ENCODE data around the gene FRMD3.

The FRMD3 gene

GRCh38 chr9:83557317-83557716, 19.1 kb upstream of the FRMD3 start:
- no peak overlapping the region for H3K27ac Mint-ChIP-seq
- peaks cover 6% of the 10 kb centered on the region for H3K36me3 Mint-ChIP-seq (ENCODE audit: low read depth)
- no peak overlapping the region for H3K4me3 Mint-ChIP-seq
- TF ChIP-seq CTCF (IDR thresholded peaks at IDR 0.05), result no peak
- no peak for DNase-seq
- H3K9me3 Mint-ChIP-seq, result peaks cover 15% of the 10 kb centered on the region
- peaks cover 7% of the 10 kb centered on the region for H3K27me3 Mint-ChIP-seq (ENCODE audit: low read depth, poor library complexity)
- H3K4me1 Mint-ChIP-seq, result no peaks in the 10 kb centered on the region

GRCh38 chr9:83554278-83554677, 16.1 kb upstream of the FRMD3 start:
- Mint-ChIP-seq H3K36me3 (ENCODE audit: low read depth) (peaks cover 6% of the 10 kb centered on the region), H3K27me3 (ENCODE audit: low read depth, poor library complexity) (peaks cover 23% of the 10 kb centered on the region), H3K4me3 (no peak overlapping the region), H3K4me1 (no peaks in the 10 kb centered on the region), H3K27ac (no peak overlapping the region), H3K9me3 (peaks cover 42% of the 10 kb centered on the region)
- DNase-seq, result no peak
- no peak for TF ChIP-seq CTCF (IDR thresholded peaks at IDR 0.05)

- H3K27ac Mint-ChIP-seq, result no peak overlapping the region
- no peaks in the 10 kb centered on the region for H3K36me3 Mint-ChIP-seq (ENCODE audit: low read depth)
- no peak overlapping the region for H3K4me3 Mint-ChIP-seq
- H3K4me1 Mint-ChIP-seq, result no peaks in the 10 kb centered on the region
- H3K27me3 Mint-ChIP-seq (ENCODE audit: low read depth, poor library complexity), result peaks cover 25% of the 10 kb centered on the region
- TF ChIP-seq CTCF (IDR thresholded peaks at IDR 0.05), result peak; percentile 58
- H3K9me3 Mint-ChIP-seq, result peaks cover 29% of the 10 kb centered on the region
- peak; percentile 9 for DNase-seq
Observed at GRCh38 chr9:83544002-83544698, 5.9 kb upstream of the FRMD3 start.

GRCh38 chr9:83538890-83539238, 663 bp upstream of the FRMD3 start:
- Mint-ChIP-seq H3K4me1 (peaks cover 7% of the 10 kb centered on the region), H3K4me3 (peak overlapping the region; percentile 69), H3K27me3 (ENCODE audit: low read depth, poor library complexity) (peaks cover 57% of the 10 kb centered on the region), H3K27ac (no peak overlapping the region), H3K9me3 (no peaks in the 10 kb centered on the region), H3K36me3 (ENCODE audit: low read depth) (no peaks in the 10 kb centered on the region)
- peak; percentile 9 for TF ChIP-seq CTCF (IDR thresholded peaks at IDR 0.05)
- no peak for DNase-seq

- H3K27ac Mint-ChIP-seq, result no peak overlapping the region
- no peaks in the 10 kb centered on the region for H3K36me3 Mint-ChIP-seq (ENCODE audit: low read depth)
- H3K4me1 Mint-ChIP-seq, result peaks cover 7% of the 10 kb centered on the region
- no peak for TF ChIP-seq CTCF (IDR thresholded peaks at IDR 0.05)
- H3K4me3 Mint-ChIP-seq, result peak overlapping the region; percentile 69
- H3K27me3 Mint-ChIP-seq (ENCODE audit: low read depth, poor library complexity), result peaks cover 58% of the 10 kb centered on the region
- peak; percentile 45 for DNase-seq
- no peaks in the 10 kb centered on the region for H3K9me3 Mint-ChIP-seq
Observed at GRCh38 chr9:83537331-83538171, 650 bp downstream of the FRMD3 start.
